Stomach (tissue), 4 donors: Measurements from ENCODE around the gene DCAF6.

Experiments used
- POLR2A ChIP-seq, 4 donors: fragments of 450-650 bp; IDR thresholded peaks; one replicate each; pipeline ENCODE4 v1.6.1; 2016; ENCODE audit warnings: antibody characterized with exemption in 4 of 4, control low read depth in 2 of 4, mild to moderate bottlenecking in 1 of 4, moderate library complexity in 1 of 4
- POLR2AphosphoS5 ChIP-seq, 3 donors: sonication (generic); formaldehyde crosslinking; IDR thresholded peaks; one replicate each; pipeline ENCODE4 v1.6.1; 2016; ENCODE audit warnings: antibody characterized with exemption in 3 of 3
- TF ChIP-seq, protein P1 (sequence below), 7 experiments: fragments of 450-650 bp in 4 of 7; fragments of 200-600 bp in 3 of 7; sonication (generic) in 3 of 7; IDR thresholded peaks; one replicate each; pipeline ENCODE4 v1.5.1; 2016 to 2019; ENCODE audit warnings: antibody characterized with exemption in 7 of 7, control low read depth in 2 of 7, mild to moderate bottlenecking in 1 of 7

- no peak for TF ChIP-seq POLR2A (IDR thresholded peaks at IDR 0.05)
- TF ChIP-seq, protein P1, sequence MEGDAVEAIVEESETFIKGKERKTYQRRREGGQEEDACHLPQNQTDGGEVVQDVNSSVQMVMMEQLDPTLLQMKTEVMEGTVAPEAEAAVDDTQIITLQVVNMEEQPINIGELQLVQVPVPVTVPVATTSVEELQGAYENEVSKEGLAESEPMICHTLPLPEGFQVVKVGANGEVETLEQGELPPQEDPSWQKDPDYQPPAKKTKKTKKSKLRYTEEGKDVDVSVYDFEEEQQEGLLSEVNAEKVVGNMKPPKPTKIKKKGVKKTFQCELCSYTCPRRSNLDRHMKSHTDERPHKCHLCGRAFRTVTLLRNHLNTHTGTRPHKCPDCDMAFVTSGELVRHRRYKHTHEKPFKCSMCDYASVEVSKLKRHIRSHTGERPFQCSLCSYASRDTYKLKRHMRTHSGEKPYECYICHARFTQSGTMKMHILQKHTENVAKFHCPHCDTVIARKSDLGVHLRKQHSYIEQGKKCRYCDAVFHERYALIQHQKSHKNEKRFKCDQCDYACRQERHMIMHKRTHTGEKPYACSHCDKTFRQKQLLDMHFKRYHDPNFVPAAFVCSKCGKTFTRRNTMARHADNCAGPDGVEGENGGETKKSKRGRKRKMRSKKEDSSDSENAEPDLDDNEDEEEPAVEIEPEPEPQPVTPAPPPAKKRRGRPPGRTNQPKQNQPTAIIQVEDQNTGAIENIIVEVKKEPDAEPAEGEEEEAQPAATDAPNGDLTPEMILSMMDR (IDR thresholded peaks at IDR 0.05) = no peak
- TF ChIP-seq POLR2AphosphoS5 (IDR thresholded peaks at IDR 0.05) = no peak
Observed at GRCh38 chr1:168085401-168085872, 149.0 kb downstream of the DCAF6 start.
